GM12874 (cell line): ENCODE results near the gene CFAP46.

Source experiments
- CTCF ChIP-seq: IDR thresholded peaks from 2 replicates; pipeline ENCODE4 v1.5.1; 2011; ENCODE audit warnings: low read depth, mild to moderate bottlenecking, control low read depth, low read length, moderate library complexity; ENCODE audit not compliant: insufficient read depth

CFAP46 gene

GRCh38 chr10:132972149-132972985 is 30.0 kb upstream of the CFAP46 start:
- no peak for TF ChIP-seq CTCF

- no peak for TF ChIP-seq CTCF
Observed at GRCh38 chr10:132971448-132972148, 29.2 kb upstream of the CFAP46 start.

DNA sequence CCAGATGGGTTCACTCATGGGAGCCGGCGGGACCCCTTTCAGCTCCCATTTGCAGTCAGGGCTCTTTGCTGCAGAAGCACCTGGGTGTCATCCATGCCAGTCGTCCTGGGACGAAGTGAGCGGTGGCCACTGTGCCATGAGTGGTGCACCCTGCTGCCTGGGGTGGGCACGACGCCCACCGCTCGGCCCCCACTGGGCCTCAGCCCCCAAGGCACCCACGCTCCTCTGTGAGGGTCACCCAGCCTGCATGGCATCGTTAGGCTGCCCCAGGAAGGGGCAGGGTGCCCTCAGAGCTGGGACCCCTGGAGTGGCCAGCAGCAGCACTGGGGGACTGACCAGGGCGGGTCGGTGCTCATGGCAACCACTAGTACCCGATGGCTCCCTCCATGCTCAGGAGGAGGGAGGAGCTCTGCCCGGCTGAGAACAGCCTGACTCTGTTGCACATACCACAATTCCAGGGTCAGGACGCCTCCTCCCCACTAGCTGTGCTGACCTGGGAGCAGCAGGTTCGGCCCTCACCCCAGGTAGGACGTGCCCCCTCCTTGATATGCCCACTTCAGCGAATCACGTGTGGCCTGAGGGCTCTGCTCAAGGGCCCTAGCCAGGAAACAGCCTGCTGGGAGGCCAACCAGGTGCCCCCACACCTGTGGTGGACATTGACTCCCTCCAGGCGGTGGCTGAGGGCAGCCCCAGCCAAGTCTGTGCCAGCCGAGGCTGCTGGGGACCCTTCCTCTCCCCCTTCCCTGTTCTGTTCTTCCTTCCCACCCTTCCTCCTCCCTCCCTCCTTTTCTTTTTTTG is 28.5 kb upstream of the CFAP46 start:
- TF ChIP-seq CTCF, result no peak

DNA sequence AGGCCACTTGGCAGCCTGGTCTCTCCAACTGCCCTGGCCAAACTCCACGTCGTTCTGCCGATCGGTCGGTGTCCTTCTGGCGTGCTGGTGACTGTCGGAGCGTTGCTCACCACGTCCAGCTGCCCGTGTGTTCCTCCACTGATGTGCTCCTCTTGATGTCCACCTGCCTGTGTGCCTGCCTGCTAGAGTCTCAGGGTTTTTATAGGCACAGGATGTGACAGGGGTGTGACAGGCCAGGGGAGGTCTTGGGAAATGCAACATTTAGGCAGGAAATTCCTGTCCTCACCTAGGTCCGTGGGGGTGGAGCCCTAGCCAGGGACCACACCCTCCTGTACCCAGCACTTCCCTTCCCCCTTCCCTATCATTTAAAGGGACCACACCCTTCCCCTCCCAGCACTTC is 25.2 kb upstream of the CFAP46 start:
- TF ChIP-seq CTCF, result no peak

GRCh38 chr10:132965411-132966057 is 23.2 kb upstream of the CFAP46 start:
- no peak for TF ChIP-seq CTCF

- TF ChIP-seq CTCF, result no peak
Observed at GRCh38 chr10:132964231-132964630, 21.9 kb upstream of the CFAP46 start.
